SK-N-DZ (cell line): ENCODE measurements around the gene KCNQ2.

Experiments
- DNase-seq: peaks from one replicate; pipeline ENCODE4 v3.0.0-alpha.2; 2015; ENCODE audit warnings: low spot score

KCNQ2 gene

DNA sequence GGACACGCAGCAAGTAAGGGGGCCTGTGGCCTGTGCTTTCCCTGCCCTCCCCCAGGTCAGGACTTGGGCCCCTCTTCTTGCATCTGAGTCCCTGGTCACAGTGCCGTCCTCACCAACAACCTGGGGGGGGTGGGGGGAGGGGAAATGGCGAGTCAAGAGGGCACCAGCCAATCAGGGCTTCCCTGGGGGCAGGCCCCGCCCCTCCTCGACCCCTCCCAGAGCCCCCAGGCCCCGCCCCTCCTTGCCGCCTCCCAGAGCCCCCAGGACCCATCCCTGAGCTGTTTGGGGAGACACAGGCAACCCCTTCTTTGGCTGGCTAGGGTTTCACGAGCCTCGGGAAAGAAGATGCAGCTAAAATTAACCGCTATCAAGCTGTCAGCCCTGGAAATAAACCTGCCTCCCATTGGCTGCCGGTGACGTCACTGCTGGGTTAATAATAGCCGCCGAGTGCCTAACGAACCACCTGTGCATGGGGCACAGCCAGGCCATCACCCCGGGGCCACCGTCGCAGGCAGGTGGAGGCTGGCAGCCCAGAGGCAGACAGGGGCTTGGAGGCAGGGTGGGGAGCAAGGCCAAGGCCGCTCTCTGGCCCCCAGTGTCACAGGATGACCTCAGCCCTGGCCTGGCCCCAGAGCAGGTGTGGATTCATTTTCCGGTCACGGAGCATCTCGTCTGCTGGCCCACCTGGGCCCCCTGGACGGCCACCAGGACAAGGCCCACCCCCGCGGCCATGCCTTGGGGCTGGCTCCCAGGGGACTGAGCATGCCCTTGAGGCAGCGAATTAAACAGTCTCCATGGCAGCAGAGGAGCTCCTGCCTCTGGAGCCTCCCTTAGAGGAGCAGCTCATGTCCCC lies 29.6 kb upstream of the KCNQ2 start:
- peak; percentile 82 for DNase-seq

- no peak for DNase-seq
Measured at GRCh38 chr20:63500902-63501817, 28.7 kb upstream of the KCNQ2 start.

DNA sequence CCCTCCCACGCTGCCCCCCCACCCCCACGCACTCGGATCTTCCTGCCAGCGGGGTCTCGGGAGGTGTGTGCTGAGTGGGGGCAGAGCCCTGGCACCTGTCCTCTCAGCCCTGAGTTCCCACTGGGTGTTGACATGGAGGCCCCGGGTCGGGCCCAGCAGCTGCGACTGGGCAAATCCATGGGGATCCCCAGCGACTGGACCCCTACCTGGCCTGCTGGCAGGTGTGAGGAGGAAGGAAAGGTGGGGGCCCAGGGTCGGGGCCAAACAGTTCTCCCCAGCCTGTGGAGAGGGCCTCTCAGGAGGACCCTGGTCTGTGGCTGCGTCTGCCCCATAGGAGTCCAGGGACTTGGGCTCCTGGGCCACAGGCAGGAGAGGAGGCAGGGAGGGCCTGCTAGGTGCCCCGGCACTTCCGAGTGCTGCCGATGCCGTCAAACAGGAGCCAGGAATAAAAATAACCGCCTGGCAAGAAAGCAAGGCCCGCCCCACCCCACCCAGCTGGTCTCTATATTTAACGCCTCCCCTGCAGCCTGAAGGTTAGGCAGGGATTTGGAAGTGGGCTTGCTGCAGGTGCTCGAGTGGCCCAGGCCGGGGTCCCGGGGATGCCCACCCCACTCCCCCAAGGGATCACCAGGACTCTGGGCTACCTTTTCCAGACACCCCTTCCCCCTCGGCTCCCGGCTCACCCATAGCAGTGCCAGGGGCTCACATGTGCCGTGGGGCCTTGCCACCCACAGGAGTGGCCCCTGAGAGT lies 27.9 kb upstream of the KCNQ2 start:
- no peak for DNase-seq

GRCh38 chr20:63499338-63499969 lies 27.0 kb upstream of the KCNQ2 start:
- DNase-seq = peak; percentile 90

- peak; percentile 76 for DNase-seq
Measured at GRCh38 chr20:63498960-63499337, 26.5 kb upstream of the KCNQ2 start, which contains the start of gene EEF1A2. Gene EEF1A2, minus strand, starts transcription at chr20:63499083. Its CDS starts 1,320 bp downstream, at chr20:63497763.

GRCh38 chr20:63497946-63498935 lies 25.8 kb upstream of the KCNQ2 start:
- DNase-seq = no peak

GRCh38 chr20:63497138-63497945 lies 24.9 kb upstream of the KCNQ2 start:
- DNase-seq = no peak

DNA sequence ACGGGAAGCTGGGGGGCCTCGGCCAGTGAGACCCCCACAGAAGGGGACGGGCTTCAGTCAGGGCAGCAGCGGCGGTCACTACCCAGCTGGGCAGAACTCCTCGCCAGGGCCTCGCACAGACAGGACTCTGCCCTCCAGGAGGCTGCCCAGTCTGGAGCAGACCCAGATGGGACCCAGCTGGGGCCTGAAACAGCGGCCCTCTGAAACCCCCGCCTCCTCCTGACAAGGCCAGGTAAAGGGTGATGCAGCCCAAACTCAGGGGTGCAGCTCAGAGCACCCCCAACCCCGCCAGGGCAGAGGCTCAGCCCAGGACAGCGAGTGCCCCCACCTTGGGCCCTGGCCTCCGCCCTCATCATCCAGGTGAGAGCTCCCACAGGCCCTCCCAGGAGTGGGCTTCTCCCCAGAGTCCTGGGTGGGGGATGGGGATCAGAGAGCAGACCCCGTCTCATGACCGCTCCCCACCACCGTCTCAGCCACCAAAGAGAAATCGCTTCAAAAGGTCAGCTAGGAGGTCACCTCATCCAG lies 24.2 kb upstream of the KCNQ2 start:
- no peak for DNase-seq

GRCh38 chr20:63495741-63496595 lies 23.5 kb upstream of the KCNQ2 start:
- peak; percentile 71 for DNase-seq

DNA sequence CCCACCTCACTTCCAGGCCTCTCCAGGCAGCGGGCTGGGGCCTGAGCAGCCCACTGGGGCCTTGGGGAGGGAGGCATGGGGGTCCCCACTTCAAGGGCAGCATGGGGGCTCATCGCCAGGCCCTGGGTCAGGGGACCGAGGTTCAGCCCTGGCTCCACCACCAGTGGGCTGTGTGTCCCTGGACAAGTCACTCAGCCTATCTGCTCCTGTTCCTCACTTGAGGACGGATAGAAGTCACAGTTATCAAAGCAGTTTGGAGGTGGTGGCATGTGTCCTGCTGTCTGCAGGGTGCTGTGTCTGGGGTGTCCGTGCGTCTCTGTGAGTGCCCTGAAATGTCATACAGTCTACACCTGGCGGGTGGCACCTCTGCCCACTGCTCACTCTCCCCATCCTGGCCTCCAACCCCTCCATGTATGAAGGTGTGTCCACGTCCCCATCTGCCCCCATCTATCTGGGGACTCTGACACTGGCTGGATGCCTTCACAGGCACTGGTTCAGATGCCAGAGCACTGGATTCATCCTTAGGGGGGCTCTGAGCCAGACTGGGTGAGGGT lies 22.8 kb upstream of the KCNQ2 start:
- DNase-seq = no peak

- no peak for DNase-seq
Measured at GRCh38 chr20:63494420-63495166, 22.1 kb upstream of the KCNQ2 start.

- no peak for DNase-seq
Measured at GRCh38 chr20:63494084-63494419, 21.6 kb upstream of the KCNQ2 start.

DNA sequence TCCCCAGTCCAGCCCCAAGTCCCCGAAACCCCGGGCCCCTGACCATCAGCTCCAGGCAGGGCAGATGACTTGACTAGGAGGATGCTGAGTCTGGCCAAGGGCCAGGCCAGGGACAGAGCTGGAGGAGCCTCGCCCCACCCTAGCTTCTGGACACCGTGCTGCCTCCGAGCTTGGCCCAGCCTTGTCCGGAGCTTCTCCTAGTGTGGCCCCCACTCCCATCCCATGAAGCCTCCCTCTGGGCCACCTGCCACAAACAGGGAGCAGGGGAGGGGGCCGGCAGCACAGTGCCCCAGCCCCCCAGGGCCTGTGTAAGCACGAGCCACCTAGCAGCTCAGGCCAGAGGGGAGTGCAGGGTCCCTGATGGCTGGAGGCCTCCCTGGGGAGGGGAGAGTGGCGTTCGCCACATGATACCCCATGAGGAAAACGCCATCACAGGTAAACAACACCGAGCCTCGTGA lies 21.1 kb upstream of the KCNQ2 start:
- no peak for DNase-seq

- DNase-seq = no peak
Measured at GRCh38 chr20:63492982-63493381, 20.5 kb upstream of the KCNQ2 start.

GRCh38 chr20:63492518-63492917 lies 20.1 kb upstream of the KCNQ2 start:
- DNase-seq = no peak

DNA sequence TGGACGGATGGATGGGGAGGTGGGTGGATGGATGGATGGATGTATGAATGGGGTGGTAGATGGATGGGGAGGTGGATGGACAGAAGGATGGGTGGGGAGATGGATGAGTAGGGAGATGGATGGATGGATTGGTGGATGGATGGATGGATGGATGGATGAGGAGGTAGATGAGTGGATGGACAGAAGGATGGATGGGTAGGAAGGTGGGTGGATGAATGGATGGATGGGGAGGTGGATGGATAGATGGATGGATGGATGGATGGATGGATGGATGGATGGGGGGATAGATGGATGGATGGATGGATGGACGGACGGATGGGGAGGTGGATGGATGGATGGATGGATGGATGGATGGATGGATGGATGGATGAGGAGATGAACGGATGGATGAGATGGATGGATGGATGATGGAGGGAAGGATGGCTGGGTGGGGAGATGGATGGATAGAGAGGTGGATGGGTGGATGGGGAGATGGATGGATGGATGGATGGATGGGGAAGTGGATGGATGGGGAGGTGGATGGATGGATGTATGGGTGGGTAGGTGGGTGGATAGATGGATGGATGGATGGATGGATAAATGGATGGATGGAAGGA lies 19.3 kb upstream of the KCNQ2 start:
- no peak for DNase-seq
